GM12878 (cell line): ENCODE results near the gene ACSF3.

Experiments used
- HDAC6 ChIP-seq: fragments of 200-600 bp; sonication (generic); IDR thresholded peaks from one replicate; pipeline ENCODE4 v1.8.0; 2017; ENCODE audit warnings: antibody characterized with exemption; ENCODE audit not compliant: unreplicated experiment
- ZSCAN29 ChIP-seq: fragments of 450-650 bp; IDR thresholded peaks from 2 replicates; pipeline ENCODE4 v1.6.1; 2017; ENCODE audit warnings: mild to moderate bottlenecking, moderate library complexity

- no peak for TF ChIP-seq ZSCAN29
- no peak for TF ChIP-seq HDAC6
Observed at GRCh38 chr16:89121691-89122321, 28.2 kb downstream of the ACSF3 start.
